Stomach (tissue), 9 donors: ENCODE data around the gene S100A3. TPM values are rescaled to one million over a fixed set of nuclear protein-coding genes. Genes with fewer than 3 reads are reported as not detected.
A peak's percentile ranks its signal among the peaks of the same experiment; 100 is the strongest.

ENCODE experiments used
- DNase-seq, 2 donors: peaks; one replicate each; pipeline versions ENCODE4 v3.0.0 to v3.0.0-alpha.2; 2013 to 2019
- H3K27ac ChIP-seq, 5 donors: fragments of 200-600 bp in 4 of 5; sonication (generic) in 4 of 5; one replicate each; pipeline ENCODE4 v1.5.1; 2013 to 2019; ENCODE audit warnings: mild to moderate bottlenecking in 1 of 5, moderate library complexity in 1 of 5
- H3K27me3 ChIP-seq, 3 donors: fragments of 200-600 bp; sonication (generic); one replicate each; pipeline ENCODE4 v1.5.1; 2017 to 2019; ENCODE audit warnings: mixed run types in 1 of 3
- H3K36me3 ChIP-seq, 4 donors: fragments of 200-600 bp; sonication (generic); 1 replicate in 3 of 4; 2 replicates in 1 of 4; pipeline ENCODE4 v1.5.1; 2016 to 2019
- H3K4me1 ChIP-seq, 4 donors: fragments of 200-600 bp; sonication (generic); one replicate each; pipeline ENCODE4 v1.5.1; 2016 to 2019
- H3K4me3 ChIP-seq, 4 donors: fragments of 200-600 bp; sonication (generic) in 3 of 4; one replicate each; pipeline ENCODE4 v1.5.1; 2016 to 2019; ENCODE audit warnings: mild to moderate bottlenecking in 1 of 4
- H3K9me3 ChIP-seq, 4 donors: fragments of 200-600 bp; sonication (generic); one replicate each; pipeline ENCODE4 v1.5.1; 2016 to 2019
- EP300 ChIP-seq: sonication (generic); formaldehyde crosslinking; IDR thresholded peaks from one replicate; pipeline ENCODE4 v1.6.1; 2017; ENCODE audit warnings: antibody characterized with exemption
- POLR2A ChIP-seq, 4 donors: fragments of 450-650 bp; IDR thresholded peaks; one replicate each; pipeline ENCODE4 v1.6.1; 2016; ENCODE audit warnings: antibody characterized with exemption in 4 of 4, control low read depth in 2 of 4, mild to moderate bottlenecking in 1 of 4, moderate library complexity in 1 of 4
- POLR2AphosphoS5 ChIP-seq, 3 donors: sonication (generic); formaldehyde crosslinking; IDR thresholded peaks; one replicate each; pipeline ENCODE4 v1.6.1; 2016; ENCODE audit warnings: antibody characterized with exemption in 3 of 3
- WGBS, 5 donors: extraction: QIAGEN DNeasy Blood & Tissue Kit in 3 of 5; methylation state at CpG; one replicate each; pipeline versions ENCODE4 v1.1.5 to v1.1.7; 2013 to 2018; 5-methylcytosine and 5-hydroxymethylcytosine counted together
- intact Hi-C: fragments of 100-400 bp; cut with DNase I; formaldehyde crosslinking; loops from one replicate; pipeline ENCODE4 v1.15.1; 2023; ENCODE audit warnings: low total_unique reads
- polyA plus RNA-seq, 3 donors: library from polyadenylated mRNA; stranded (reverse); fragments of 200-250 nt; gene quantifications; one replicate each; pipeline ENCODE4 v1.2.3, GENCODE V29; 2013
- total RNA-seq, 5 donors: library from RNA; depleted of rRNA; stranded (reverse); fragments of >200 nt; gene quantifications; one replicate each; pipeline versions ENCODE4 v1.1.0 to v1.2.3, GENCODE V29; 2014 to 2016
- TF ChIP-seq, protein P1 (sequence below), 7 experiments: fragments of 450-650 bp in 4 of 7; fragments of 200-600 bp in 3 of 7; sonication (generic) in 3 of 7; IDR thresholded peaks; one replicate each; pipeline ENCODE4 v1.5.1; 2016 to 2019; ENCODE audit warnings: antibody characterized with exemption in 7 of 7, control low read depth in 2 of 7, mild to moderate bottlenecking in 1 of 7
- donor health status: healthy with polysubstance abuse.
- donor health status: Bipolar disorder and iron deficiency.
- donor health status: healthy.

The S100A3 gene
- total and polyA plus RNA-seq, 8 donors, result 2.6 to 15.0 (median 5.4) TPM; not detected in 5

DNA sequence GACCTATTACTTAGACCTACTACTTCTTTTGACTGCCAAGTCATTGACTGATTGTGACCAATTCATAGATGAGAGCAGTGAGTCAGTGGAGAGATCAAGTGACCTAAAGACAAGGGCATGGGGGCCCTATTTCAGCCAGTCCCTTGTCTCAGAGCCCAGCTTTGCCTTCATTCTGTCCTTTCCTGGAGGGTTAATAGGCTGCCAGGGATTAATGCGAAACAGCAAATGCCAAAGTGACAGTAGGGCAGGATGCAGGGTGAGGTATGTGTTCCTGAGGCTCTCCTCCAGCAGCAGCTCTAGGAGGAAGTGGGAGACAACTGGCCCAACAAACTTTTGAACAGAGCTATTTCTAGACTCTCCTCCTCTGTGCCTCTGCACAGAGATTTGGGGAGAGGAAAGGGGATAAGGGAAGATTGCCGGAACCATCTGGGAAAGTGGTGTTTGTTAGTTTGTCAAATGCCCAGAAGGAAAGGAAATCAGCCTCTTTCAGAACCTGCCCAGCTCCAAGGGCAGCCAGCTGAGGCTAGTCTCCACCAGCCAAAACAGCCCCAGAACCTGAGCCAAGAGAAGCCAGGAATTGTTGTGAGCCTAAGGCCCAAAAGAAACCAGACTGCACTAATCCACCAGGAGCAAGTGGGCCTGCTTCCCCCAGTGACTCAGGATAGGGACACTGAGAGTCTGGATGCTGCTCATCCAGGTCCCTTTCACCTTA lies 4.9 kb upstream of the S100A3 start:
- DNase-seq, result no peak
- Histone ChIP-seq H3K9me3 (no peaks in the 10 kb centered on the region), H3K36me3 (no peaks in the 10 kb centered on the region), H3K27me3 (no peaks in the 10 kb centered on the region), H3K27ac (peak overlapping the region in 4 of 5 donors; percentile 5 to 58 (median 46)), H3K4me1 (peaks cover 7 to 28% (median 21%) of the 10 kb centered on the region in 4 donors), H3K4me3 (no peak overlapping the region)
- WGBS, 5 donors, result 65 to 93% (median 72%) methylated on average over 2 of the region's 2 CpGs
- no peak for TF ChIP-seq EP300
- no peak for TF ChIP-seq POLR2AphosphoS5 (IDR thresholded peaks at IDR 0.05)
- TF ChIP-seq POLR2A (IDR thresholded peaks at IDR 0.05), result no peak
- TF ChIP-seq, protein P1, sequence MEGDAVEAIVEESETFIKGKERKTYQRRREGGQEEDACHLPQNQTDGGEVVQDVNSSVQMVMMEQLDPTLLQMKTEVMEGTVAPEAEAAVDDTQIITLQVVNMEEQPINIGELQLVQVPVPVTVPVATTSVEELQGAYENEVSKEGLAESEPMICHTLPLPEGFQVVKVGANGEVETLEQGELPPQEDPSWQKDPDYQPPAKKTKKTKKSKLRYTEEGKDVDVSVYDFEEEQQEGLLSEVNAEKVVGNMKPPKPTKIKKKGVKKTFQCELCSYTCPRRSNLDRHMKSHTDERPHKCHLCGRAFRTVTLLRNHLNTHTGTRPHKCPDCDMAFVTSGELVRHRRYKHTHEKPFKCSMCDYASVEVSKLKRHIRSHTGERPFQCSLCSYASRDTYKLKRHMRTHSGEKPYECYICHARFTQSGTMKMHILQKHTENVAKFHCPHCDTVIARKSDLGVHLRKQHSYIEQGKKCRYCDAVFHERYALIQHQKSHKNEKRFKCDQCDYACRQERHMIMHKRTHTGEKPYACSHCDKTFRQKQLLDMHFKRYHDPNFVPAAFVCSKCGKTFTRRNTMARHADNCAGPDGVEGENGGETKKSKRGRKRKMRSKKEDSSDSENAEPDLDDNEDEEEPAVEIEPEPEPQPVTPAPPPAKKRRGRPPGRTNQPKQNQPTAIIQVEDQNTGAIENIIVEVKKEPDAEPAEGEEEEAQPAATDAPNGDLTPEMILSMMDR (IDR thresholded peaks at IDR 0.05), result no peak
- intact Hi-C loops, result no loop called here

DNA sequence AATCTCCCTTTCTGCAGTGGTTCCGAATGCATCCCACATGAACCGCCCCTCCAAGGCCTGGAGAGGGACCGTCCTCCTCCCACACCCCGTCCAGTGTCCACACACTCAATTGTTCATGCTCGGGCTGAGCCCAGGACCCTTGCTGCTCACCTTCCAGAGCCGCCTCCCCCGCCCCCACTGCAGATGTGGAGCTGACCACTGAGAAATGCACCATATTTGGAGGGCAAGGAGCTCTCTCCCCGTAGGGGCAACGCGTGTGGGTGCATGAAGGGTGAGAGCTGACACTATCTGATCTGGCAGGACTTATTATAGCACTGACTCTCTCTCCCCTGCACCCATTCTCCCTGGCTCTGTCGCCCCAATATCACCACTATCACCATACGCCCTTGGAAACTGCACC lies 4.0 kb upstream of the S100A3 start:
- no peaks in the 10 kb centered on the region for H3K27me3 ChIP-seq
- DNase-seq, result no peak
- WGBS, 5 donors, result 91 to 96% (median 93%) methylated on average over 11 to 12 of the region's 12 CpGs

DNA sequence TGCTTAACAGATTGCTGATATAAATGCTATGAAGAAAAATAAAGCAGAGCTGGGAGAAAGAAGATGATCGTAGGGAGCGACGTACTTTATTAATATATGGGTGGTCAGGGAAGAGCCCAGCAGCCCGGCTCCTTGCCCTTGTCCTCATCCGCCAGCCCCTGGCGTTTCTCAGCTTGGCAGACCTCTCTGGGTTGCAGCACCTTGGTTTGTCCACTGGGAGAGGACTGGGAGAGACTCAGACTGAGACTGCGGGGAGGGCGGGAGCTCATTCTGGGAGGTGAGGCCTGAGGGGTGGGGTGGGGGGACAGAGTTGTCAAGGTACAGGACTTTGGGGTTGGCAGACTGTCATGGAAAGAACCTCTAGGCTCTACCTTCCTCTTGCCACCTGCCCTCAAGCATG lies 3.3 kb upstream of the S100A3 start:
- TF ChIP-seq POLR2AphosphoS5 (IDR thresholded peaks at IDR 0.05) (no peak), EP300 (no peak), POLR2A (IDR thresholded peaks at IDR 0.05) (no peak)
- TF ChIP-seq, protein P1 (IDR thresholded peaks at IDR 0.05), result no peak
- 83 to 92% (median 90%) methylated on average over 8 of the region's 8 CpGs for WGBS, 5 donors
- no peaks in the 10 kb centered on the region for H3K36me3 ChIP-seq
- peaks cover 20 to 45% (median 35%) of the 10 kb centered on the region in 4 donors for H3K4me1 ChIP-seq
- intact Hi-C loops, result no loop called here
- no peak overlapping the region for H3K4me3 ChIP-seq
- H3K9me3 ChIP-seq, result no peaks in the 10 kb centered on the region
- DNase-seq, result no peak
- no peaks in the 10 kb centered on the region for H3K27me3 ChIP-seq
- H3K27ac ChIP-seq, result no peak overlapping the region

More for the DNA sequence above, 4.0 kb upstream of the S100A3 start:
- Histone ChIP-seq H3K36me3 (no peaks in the 10 kb centered on the region), H3K9me3 (no peaks in the 10 kb centered on the region), H3K27ac (peak overlapping the region in 4 of 5 donors; percentile 5 to 58 (median 46)), H3K4me3 (no peak overlapping the region), H3K4me1 (peaks cover 15 to 37% (median 29%) of the 10 kb centered on the region in 4 donors)
- intact Hi-C loops, result no loop called here
- TF ChIP-seq, protein P1 (IDR thresholded peaks at IDR 0.05), result no peak

DNA sequence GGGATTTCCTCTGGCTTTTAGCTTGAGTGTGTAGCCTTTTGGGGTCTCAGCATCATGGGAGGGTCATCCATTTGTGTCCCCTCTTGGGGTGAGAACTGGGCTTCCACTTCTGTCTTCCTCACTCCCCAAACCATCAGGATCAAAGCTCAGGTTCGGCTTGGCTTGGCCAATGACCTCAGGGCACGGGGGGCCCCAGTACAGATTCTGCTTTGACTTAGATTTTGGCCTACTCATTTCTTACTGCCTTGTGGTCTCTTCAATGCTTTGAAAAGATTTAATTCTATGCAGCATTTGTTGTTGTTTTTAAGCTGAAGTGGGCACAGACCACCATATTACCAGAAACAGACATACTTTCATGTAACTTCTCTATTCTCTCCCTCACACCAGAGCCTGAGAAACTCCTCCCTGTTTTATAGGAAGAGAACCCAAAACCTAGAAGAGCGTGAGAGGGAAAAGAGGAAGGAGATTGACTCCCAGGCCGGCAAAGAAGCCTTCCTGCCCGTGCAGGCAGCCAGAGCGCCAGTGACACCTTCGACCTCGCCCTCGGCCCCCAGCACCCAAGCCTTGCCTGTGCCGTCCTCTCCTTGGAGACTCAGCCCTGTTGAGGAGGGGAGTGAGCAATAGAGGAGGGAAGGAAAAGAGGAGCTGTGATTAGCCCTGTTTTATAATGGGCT lies 1.9 kb upstream of the S100A3 start:
- Histone ChIP-seq H3K4me3 (no peak overlapping the region), H3K4me1 (peaks cover 31 to 58% (median 47%) of the 10 kb centered on the region in 4 donors), H3K36me3 (no peaks in the 10 kb centered on the region), H3K27ac (peak overlapping the region in 1 of 5 donors; percentile 70), H3K27me3 (no peaks in the 10 kb centered on the region), H3K9me3 (no peaks in the 10 kb centered on the region)
- intact Hi-C loops, result no loop called here
- 76 to 91% (median 86%) methylated on average over 10 of the region's 10 CpGs for WGBS, 5 donors
- TF ChIP-seq EP300, result no peak
- no peak for TF ChIP-seq POLR2AphosphoS5 (IDR thresholded peaks at IDR 0.05)
- TF ChIP-seq POLR2A (IDR thresholded peaks at IDR 0.05), result no peak
- TF ChIP-seq, protein P1 (IDR thresholded peaks at IDR 0.05), result no peak
- no peak for DNase-seq
